ENCODE results near the gene ITGBL1. TPM values are rescaled to one million over a fixed set of nuclear protein-coding genes. Genes with fewer than 3 reads are reported as not detected.

ITGBL1 gene
- total RNA-seq, 1 donor from 2014 or later: 3.1 TPM

DNA sequence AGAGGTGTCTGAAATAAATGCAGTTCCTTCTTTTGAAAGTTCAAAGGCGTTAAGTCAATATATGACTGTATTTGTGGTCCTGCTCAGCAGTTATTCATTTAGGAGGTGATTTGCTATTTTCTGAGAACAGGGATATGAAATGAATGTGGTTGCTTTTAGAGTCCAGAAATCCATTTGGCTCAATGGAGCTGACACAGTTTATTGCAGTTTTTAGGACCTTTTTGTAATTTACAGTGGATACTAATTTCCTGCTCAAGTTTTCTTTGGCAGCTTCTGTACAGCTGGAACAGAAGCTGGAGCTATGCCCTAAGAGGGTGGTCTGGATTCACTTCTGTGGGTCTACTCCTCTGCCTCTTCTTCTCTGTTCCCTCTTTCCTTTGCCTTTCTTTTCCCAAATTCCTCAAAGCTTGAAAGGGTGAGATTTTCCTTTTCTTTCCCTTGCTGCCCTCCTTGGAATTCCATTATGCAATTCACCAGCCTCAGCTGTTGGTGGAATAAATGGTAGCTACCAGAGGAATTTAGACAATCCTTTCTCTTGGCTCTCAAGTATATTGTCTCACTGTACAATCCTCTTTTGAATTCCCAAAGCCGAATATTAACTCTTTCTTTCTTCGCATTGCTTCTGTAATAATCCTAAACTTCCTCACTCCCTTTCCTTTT is 39.9 kb downstream of the ITGBL1 start:
- no peak for DNase-seq

DNA sequence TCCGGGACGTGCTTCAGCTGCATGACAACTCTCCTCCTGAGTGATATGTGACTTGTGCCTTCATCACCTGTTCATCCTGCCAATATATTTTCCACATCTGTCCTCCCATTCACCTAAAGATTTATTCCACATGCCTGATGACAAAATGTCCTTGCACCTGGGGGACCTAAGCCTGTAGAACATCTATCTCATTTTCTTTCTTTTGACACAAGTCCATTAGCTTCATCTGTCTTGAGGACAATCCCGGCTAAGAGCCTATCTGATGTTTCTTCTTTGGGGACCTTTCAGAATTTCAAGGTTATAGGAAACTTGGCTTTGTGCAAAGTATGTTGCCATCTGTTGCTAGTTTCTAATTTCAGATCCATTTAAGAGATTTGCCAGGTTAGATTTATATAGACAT is 41.1 kb downstream of the ITGBL1 start:
- no peak for DNase-seq
- intact Hi-C loops (cut with micrococcal nuclease): no loop called here

More for the DNA sequence above, 39.9 kb downstream of the ITGBL1 start:
- intact Hi-C loops (cut with micrococcal nuclease): no loop called here
- ATAC-seq: no peak

DNA sequence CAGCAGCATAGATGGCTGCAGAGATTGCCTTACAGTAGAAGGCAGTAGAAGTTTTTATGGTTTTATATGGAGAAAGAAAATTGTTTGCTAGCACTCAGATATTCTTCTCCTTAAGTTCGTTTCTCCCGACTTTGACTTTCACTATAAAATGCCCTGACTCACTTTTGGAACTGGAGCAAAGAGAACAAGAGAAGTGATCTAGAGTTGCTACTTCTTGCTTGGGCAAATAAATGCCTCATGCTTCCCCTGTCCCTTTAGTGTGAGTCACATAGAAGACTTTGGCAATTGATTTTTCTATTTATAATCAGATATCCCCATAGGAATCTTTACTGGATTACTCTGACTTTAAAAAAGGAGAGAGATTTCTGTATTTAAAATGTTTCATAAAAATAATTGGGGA is 46.9 kb downstream of the ITGBL1 start:
- ATAC-seq (no peak), DNase-seq (no peak)
- intact Hi-C loops (cut with micrococcal nuclease): no loop called here

More for the DNA sequence above, 41.1 kb downstream of the ITGBL1 start:
- ATAC-seq: no peak

DNA sequence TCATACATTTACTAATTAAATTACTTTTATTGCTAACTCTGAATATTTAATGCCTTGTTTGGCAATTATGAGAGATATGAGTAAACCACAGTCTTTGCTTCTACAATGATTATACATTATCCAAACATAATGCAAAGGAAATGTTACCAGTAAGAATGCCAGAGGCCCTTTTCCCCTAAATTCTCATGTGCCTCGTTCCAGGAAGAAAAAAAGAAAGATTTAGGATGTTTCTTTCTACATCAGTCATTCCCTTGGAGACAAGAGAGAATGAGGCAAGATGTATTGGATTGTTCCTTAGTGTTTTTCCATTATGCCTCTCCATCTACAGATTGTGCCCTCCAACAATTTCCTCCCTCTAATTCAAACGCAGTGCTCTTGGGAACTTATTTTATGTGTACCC is 50.1 kb downstream of the ITGBL1 start:
- intact Hi-C loops (cut with micrococcal nuclease): no loop called here
- ATAC-seq (no peak), DNase-seq (no peak)

DNA sequence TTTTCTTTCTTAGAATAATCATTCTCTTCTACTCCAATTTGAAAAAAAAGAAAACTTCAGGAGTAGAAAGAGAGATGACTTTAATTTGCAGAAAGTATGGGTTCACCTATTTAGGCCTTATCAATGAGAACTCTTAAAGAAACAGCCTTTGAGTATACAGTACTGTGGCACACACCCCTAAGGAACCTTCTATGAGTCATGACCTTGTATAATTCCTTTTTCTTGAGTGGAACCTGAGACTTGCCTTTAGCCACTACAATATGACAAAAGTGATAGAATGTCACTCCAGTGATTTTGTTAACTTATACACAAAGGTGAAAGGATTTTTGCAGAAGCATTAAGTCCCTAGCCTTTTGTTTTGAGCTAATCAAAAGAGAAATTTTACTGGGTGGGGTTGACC is 58.7 kb downstream of the ITGBL1 start:
- ATAC-seq (no peak), DNase-seq (no peak)
- intact Hi-C loops (cut with micrococcal nuclease): no loop called here

DNA sequence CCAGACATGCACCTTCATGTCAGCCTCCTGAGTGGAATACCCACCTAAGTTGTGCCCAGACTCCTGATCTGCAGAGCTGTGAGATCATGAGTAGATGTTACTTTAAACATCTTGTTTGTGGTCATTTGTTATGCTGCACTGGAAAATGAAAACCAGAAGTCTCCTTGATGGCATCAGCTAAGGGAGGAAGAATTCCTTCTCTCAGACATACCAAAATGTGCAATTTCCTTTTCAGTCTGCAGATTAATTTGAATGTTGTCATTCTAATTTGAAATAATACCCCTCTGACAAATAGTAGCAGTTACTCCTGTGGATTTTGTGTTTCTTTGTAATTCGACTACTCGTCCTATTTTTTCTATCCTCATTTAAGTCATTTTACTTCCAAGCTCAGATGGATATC is 59.3 kb downstream of the ITGBL1 start:
- no peak for ATAC-seq
- DNase-seq: no peak
- intact Hi-C loops (cut with micrococcal nuclease): no loop called here

DNA sequence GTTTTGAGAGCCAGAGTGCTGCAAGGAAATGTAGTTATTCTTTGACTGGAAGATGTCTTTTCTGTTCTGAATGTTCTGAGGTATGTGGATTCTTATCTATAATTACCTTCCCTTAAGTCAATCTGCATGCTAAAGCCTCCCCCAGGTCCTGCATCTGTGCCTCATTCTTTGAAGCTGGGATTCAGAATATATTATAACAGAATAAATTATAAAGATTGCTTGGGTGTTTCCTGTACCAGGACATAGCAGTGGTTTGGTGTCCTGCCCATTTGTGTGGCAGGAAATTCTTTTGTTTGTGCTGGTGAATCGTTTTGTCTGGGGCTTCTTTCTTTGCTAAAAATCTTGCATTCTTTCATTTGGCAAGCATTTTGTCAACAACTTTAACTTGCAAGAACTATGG is 60.2 kb downstream of the ITGBL1 start:
- intact Hi-C loops (cut with micrococcal nuclease): no loop called here
- ATAC-seq (no peak), DNase-seq (no peak)

DNA sequence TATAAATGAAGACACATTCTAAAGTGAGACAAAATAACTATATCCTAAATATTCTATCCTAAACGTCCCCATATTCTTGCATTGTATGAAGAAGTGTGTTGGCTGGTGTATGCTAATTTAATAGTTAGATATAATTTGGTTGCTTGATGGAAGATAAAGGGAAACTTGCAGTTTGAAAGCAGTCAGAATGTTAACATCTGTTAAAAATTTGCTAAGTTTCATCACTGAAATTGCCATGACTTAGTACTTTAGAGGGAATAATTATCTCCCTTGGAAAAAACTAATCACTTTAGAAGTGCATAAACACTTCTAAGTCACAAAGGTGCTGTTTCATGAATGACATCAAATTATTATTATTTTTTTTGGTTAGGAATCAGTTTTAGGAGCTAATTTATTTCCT is 61.6 kb downstream of the ITGBL1 start:
- ATAC-seq: no peak
- intact Hi-C loops (cut with micrococcal nuclease): no loop called here

DNA sequence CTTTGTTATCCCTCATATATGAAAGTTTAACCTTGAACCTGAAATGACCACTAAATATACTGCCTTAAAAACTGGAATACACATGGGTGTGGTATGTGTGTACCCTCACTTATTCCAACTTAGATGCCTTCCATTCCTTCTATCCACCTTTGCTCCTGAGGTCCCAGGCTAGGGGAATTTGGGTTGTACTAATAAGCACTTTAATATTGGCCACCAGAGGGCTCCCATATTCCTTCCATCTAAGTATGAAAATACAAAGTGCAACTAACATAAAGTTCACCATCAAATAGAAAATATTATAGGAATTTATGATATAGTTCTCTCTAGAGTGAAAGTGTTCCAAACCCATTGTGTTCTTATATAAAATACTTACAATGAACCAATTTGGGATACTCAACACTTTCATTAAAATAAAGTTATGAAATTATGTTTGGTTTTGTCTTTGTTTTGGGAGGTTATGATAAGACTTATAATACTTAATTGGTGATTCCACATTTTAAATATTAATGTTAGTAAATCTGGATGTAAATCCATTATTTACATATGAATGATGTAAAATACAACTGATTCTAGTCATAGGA is 62.3 kb downstream of the ITGBL1 start:
- intact Hi-C loops (cut with micrococcal nuclease): no loop called here
- DNase-seq (no peak), ATAC-seq (peak; percentile 30)

More for the DNA sequence above, 61.6 kb downstream of the ITGBL1 start:
- no peak for DNase-seq

DNA sequence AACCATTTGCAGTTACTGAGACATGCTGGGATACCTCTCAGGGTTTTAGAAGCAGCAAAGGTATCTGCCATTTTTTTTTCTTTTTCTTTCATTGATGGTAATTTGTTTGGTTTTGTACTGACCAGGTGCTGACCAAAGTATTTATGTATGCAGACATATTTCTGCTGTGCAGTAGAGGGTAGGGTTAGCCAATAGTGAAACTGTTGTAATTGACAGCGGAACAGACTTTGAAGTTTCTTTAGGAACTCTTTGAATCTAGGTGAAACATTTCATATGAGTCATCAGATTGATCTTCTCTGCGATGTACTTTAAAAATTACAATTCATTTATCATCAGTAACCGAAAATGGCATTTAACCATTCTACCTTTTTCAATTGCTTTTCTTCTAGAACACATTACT is 63.0 kb downstream of the ITGBL1 start:
- ATAC-seq (no peak), DNase-seq (no peak)
- intact Hi-C loops (cut with micrococcal nuclease): no loop called here

DNA sequence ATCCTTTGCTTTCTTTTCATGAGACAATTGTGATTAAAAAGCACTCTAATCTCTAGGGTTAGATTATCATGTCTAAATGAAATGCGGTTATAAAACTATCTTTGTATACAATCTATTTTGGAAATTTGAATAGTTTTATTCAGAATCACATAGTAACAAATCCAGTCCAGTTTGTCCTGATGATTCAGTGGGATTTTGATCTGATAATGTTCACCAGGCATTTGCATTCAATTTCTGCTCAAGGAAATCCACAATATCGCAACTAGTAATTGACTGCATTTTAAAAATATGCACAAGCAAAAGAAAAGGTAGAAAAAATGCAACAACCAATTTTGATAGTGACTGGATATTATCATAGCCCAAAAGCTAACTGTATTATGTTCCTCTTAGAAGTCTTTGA is 63.8 kb downstream of the ITGBL1 start:
- DNase-seq (no peak), ATAC-seq (no peak)
- intact Hi-C loops (cut with micrococcal nuclease): no loop called here

DNA sequence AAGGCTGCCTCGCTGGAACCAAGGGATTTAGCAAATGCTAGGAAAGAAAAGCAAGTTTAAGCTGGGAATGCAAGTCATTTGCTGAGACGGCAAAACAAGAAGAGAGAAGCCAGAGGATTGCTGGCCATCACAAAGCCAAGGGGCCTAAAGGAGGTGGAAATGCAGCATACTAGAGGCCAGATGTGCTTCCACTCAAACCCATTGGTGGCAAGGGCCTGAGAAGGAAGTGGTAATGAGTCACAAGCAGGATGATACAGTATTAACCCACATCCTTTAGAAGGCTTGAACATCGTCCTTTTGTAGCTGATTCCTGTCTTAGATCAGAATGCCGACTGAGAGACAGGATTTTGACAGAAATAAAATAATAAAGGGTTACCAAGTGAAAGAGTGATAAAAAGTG is 68.2 kb downstream of the ITGBL1 start:
- ATAC-seq: no peak
- intact Hi-C loops (cut with micrococcal nuclease): no loop called here
- no peak for DNase-seq

DNA sequence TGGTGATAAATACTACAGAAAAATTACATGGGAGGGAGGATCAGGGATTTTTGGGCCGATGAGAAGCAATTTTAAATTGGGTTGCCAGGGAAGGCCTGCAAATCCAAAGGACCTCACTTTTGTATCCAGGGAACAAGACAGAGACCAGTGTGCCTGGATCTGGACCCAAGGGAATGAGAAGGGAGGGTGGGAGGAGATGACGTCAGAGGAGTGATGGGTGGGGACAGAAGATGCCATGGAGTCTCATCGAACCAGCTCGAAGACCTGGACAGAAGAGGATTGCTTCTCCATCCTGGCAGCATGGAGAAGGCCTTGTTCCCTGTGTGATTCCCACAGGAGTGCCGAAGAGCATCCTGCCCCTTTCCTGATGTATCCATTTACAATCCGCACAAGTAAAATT is 68.9 kb downstream of the ITGBL1 start:
- intact Hi-C loops (cut with micrococcal nuclease): no loop called here
- ATAC-seq (no peak), DNase-seq (no peak)

DNA sequence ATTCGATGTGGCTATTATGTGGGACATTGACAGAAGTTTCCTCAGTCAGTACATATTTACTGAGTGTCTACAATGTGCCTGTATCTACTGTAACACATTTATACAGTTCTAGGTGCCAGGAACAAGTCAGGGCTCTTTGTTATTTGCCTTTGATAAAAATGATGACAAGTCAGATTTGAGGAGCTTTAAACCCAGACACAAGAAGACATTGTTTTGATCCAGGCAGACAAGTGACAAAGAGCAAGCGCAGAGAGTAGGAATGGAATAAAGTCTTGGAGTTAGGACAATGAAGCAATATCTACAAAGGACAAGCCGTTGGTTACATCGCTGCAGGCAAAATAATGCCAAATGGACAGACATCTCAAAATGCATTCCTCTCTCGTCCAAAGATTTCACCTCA is 70.1 kb downstream of the ITGBL1 start:
- no peak for DNase-seq
- intact Hi-C loops (cut with micrococcal nuclease): no loop called here
- no peak for ATAC-seq

DNA sequence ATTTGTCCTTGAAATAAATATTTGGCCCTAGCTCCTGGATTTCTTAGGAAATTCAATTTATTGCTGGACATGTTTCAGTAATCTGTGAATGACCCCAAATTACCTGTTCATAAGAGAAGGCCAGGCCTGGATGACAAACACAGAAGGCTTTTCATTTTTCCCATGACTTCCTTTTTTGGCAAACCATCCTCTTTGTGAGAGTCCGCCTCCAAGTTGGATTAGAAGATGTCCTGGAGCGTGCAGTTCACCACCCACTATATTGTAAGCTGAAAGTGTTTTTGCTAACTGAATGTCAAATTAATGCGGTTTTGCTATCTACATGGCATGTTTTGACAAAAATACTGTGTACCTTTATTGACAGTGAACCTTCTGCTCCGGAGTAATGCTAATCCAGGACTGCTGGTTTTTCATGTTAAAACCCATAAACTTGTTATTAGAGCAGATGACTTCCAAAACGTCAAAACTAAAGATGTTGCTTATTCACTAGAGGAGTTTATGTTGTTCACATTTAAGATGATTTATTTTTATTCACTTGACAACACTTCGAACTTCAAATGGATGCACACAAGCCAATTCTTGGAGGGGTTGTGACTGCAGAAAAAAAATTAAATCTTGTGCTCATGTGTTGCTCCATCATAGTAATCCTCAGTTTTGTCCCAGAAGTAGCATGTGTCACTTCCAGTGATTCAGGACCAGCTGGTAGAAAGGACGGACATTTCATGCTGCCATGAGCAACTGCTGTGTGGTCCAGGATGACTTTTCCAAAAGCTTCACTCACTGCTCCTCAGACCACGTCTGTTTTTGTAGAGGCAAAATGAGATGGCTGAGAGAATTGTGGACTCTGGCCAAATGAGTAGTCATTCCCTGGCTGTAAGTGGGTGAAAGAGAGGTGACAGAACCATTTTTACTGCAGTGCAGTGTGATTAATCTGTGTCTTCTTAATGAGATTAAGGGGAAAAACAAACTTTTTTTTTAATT is 71.0 kb downstream of the ITGBL1 start:
- intact Hi-C loops (cut with micrococcal nuclease): no loop called here
- DNase-seq (no peak), ATAC-seq (peak; percentile 78)

DNA sequence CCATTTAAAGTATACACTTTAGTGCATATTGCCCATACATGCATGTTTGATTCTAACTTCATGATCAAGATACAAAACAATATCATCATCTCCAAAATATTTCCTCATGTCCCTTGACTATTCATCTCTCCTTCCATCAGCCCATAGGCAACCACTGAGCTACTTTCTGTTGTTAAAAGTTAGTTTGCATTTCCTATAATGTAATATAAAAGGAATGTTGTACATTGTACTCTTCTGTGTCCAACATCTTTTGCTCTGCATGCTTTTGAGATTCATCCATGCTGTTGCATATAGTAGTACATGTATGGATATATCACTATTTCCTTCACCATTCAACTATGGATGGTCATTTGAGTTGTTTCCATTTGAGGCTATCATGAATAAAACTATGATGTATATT is 74.7 kb downstream of the ITGBL1 start:
- ATAC-seq (no peak), DNase-seq (no peak)
- intact Hi-C loops (cut with micrococcal nuclease): no loop called here

DNA sequence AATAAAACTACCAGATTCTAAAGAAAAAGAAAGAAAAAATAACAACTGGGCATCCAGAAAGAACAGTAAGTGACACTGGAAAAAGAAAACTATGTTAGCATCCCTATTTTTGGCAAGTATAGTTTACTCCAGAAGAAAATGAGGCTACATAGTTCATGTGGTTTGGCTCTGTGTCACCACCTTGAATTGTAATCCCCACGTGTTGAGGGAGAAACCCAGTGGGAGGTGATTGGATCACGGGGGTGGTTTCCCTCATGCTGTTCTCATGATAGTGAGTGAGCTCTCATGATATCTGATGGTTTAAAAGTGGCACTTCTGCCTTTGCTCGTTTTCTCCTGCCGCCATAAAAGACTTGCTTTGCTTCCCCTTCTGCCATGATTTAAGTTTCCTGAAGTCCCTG is 76.9 kb downstream of the ITGBL1 start:
- ATAC-seq (peak; percentile 38), DNase-seq (no peak)
- intact Hi-C loops (cut with micrococcal nuclease): no loop called here

DNA sequence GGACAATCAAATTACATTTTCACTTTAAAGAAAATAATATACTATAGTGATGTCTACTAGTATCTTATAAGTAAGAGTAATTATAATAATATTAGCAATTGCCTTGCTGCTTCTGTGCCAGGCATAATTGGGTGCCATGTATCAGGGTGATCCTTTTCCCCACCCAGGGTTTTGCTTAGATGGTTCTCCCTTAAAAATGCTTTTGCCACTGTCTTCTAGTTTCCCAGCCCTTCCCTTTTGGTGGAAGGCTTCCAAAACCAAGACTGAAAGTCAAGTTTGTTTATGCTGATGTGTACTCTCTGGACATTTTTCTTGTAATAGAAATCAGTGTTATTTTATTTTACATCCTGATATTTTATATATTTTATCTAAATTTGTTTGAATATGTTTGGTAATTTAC is 77.8 kb downstream of the ITGBL1 start:
- intact Hi-C loops (cut with micrococcal nuclease): no loop called here
- DNase-seq: no peak

DNA sequence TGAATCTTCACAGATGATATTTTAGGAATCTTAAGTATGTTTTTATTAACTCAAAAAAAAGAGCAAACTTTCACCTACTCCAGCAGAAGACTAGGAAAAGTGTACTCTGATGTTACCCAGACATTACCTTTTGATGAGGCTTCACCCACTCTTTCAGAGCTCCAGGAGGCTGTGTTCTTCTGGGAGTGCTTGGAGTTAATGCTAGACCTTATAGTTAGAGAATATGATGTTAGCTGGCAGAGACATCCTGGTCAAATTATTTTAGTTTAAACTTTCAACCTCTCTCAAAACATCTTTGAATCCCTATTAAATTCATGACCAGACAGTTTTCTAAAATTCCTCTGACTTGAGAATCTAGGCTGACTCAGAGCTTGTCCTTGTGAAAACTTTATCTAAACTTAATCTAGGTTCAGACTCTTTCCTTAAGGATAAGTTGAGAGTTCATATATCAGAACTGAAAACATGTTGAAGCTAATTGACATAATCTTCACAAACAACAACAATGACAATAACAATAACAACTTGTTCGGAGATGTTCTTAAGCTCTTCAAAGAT is 82.8 kb downstream of the ITGBL1 start:
- ATAC-seq: no peak
- intact Hi-C loops (cut with micrococcal nuclease): no loop called here
- no peak for DNase-seq

More for the DNA sequence above, 77.8 kb downstream of the ITGBL1 start:
- ATAC-seq: no peak

DNA sequence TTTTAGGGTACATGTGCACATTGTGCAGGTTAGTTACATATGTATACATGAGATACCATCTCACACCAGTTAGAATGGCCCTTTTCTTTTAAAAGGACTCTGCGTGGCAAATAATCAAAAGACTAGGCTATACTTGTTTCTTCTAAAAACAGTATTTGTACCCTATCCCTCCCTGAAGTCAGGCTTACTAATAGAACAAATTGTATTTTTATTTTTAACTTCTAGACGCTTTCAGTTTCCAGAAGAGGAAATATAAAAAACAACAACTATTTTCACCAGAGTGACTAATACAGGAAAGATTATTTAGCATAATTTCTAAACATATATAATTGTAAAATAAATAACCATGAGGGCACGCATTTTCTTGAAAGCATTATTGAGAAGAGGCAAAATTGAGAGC is 83.6 kb downstream of the ITGBL1 start:
- intact Hi-C loops (cut with micrococcal nuclease): no loop called here
- ATAC-seq: no peak
- no peak for DNase-seq

Measured in left ventricle myocardium superior (tissue), 1 donor.